NB4 (cell line): ENCODE measurements around the gene SIDT1.

Experiments used
- POLR2A ChIP-seq: IDR thresholded peaks from 2 replicates; pipeline ENCODE4 v1.6.1; 2011; ENCODE audit warnings: mild to moderate bottlenecking; ENCODE audit not compliant: insufficient read length; ENCODE audit errors: extremely low read depth
- TF ChIP-seq, protein P1 (sequence below): IDR thresholded peaks from one replicate; pipeline ENCODE4 v1.5.1; 2012; ENCODE audit warnings: low read depth, low read length
- TF ChIP-seq, protein P2 (sequence below): IDR thresholded peaks from 2 replicates; pipeline ENCODE4 v1.6.1; 2011; ENCODE audit warnings: low read depth, low read length

DNA sequence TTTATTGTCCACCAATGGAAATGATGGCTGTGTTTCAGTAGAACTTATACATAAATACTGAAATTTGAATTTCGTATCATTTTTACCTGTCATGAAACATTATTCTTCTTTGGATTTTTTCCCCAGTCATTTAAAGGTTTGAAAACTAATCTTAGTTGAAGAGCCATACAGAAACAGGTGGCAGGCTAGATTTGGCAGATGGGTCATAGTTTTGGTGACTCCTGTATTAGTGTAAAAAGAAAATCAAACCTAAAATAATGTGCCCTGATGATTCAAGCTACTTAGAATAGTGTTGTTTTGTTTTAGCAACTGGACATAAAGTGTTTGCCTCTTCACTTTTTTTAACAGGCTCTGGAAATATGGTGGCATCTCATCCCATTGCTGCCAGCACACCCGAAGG, 68.9 kb downstream of the SIDT1 start:
- TF ChIP-seq, protein P1, sequence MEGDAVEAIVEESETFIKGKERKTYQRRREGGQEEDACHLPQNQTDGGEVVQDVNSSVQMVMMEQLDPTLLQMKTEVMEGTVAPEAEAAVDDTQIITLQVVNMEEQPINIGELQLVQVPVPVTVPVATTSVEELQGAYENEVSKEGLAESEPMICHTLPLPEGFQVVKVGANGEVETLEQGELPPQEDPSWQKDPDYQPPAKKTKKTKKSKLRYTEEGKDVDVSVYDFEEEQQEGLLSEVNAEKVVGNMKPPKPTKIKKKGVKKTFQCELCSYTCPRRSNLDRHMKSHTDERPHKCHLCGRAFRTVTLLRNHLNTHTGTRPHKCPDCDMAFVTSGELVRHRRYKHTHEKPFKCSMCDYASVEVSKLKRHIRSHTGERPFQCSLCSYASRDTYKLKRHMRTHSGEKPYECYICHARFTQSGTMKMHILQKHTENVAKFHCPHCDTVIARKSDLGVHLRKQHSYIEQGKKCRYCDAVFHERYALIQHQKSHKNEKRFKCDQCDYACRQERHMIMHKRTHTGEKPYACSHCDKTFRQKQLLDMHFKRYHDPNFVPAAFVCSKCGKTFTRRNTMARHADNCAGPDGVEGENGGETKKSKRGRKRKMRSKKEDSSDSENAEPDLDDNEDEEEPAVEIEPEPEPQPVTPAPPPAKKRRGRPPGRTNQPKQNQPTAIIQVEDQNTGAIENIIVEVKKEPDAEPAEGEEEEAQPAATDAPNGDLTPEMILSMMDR: no peak
- TF ChIP-seq, protein P2, sequence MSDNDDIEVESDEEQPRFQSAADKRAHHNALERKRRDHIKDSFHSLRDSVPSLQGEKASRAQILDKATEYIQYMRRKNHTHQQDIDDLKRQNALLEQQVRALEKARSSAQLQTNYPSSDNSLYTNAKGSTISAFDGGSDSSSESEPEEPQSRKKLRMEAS: no peak
- no peak for TF ChIP-seq POLR2A
